GM19395 (cell line): ENCODE results near the gene ASTN2.
"Not testable (repeated sequence)": the region's sequence is repeated elsewhere in the genome, so short reads cannot be mapped to it uniquely, and the experiment has no call there.

ENCODE experiments used
- ATAC-seq: cut with Tn5 transposase; IDR thresholded peaks from one replicate; pipeline ENCODE4 v1.9.1; 2021; ENCODE audit warnings: mild to moderate bottlenecking, moderate library complexity; ENCODE audit not compliant: unreplicated experiment

ASTN2 gene

GRCh38 chr9:116939161-116939560 is 475.7 kb downstream of the ASTN2 start:
- ATAC-seq: no peak

DNA sequence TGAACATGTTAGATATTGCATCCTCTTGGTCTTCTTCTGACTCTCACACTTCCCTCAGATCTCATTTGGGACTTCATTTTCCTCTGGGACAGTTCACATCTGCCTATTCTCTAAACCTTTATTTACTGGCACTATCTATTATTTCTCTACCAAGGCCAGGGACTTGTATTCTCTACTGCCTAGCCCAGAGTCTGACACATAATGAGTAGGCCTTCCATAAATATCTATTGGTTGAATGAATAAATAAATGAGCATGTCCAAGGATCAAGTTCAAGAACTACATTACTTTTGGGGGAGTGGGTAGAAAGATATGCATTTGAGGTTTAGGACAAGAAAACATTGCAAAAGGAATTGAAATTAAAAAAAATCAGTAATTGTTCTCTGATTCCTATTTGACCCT is 477.5 kb downstream of the ASTN2 start:
- ATAC-seq: no peak

DNA sequence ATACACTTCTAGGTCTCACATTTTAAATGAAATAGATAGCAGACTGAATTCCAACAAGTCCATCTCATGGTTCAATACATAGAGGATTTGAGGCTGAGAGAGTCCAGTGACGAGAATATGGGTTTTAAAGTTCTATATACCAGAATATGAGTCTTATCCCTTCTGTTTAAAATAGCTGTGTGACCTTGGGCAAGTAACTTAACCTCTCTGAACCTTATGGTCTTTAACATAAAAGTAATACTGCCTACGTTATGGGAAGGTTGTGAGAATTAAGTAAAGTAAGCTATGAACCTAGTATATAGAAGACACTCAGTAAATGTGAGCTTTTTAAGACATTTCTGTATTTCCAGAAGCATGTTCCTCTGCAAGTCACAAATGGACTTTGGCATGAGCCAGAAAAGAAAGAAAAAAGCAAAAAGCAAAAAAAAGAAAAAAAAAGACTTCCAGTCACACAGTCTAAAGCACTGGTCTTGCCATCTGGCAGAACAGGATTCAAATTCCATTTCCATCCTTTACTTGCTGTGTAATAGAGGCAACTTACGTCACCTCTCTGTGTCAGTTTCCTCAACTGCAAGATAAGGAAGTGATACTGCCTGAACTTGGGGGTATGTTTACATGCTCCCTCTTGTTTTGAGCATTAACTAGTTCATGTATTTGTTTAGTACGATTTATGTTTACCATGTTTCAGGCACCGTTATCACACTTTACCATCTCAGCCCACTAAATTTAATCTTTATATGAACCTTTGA is 479.5 kb downstream of the ASTN2 start:
- no peak for ATAC-seq

DNA sequence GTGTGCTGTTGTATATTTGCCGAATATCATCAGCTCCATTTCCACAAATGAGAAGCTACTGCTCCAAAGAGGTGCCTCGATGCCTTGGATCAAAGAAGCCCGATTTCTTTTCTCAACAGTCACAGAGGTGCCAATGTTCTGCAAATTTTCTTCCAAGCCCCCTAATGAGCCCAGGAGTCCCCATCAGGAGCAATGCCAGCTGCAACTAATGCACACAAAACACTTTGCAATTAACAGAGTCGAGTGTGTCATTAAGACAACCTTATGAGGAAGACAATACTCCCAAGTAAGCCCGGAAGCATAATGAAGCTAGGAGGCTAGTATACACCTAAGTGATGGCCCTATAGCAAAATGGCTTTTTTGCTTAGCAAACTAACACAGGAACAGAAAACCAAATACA is 480.7 kb downstream of the ASTN2 start:
- no peak for ATAC-seq

DNA sequence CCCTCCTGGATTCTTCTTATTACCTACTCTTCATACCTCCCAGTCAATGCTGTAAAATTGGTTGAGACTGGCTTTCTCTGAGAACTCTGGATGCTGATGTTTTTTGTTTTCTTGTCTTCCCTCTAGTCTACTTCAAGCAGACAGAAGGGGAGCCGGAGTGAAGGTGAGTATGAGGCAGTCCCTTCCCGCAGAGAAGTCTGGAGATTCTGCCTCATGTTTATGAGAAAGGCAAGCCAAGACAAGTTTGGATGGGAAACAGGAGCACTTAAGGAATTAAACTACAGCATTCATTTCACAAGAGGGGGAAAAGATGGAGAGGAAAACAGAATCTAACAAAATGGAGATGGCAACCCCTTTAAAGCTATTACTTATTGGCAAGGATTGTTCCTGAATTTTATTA is 481.6 kb downstream of the ASTN2 start:
- no peak for ATAC-seq

GRCh38 chr9:116929621-116930020 is 485.2 kb downstream of the ASTN2 start:
- ATAC-seq: no peak

DNA sequence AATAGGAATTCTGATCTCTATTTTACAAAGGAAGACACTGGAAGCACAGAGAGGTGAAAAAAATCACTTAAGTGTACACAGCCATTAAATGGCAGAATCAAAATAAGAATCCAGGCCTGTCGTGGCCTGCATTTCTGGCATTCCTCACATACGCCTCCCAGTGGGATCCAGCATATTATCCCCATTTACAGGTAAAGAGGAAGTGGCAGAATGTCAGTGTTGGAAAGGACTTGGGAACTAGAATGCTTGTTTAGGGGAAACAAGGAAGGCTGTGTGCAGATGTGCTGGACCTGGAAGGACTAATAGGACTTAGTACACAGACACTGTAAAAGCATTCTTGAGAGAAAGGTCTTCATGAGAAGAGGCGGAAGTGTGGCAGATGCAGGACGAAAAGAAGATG is 486.0 kb downstream of the ASTN2 start:
- no peak for ATAC-seq

- ATAC-seq: no peak
Observed at GRCh38 chr9:116928289-116928688, 486.6 kb downstream of the ASTN2 start.

GRCh38 chr9:116927726-116928125 is 487.1 kb downstream of the ASTN2 start:
- ATAC-seq: no peak

DNA sequence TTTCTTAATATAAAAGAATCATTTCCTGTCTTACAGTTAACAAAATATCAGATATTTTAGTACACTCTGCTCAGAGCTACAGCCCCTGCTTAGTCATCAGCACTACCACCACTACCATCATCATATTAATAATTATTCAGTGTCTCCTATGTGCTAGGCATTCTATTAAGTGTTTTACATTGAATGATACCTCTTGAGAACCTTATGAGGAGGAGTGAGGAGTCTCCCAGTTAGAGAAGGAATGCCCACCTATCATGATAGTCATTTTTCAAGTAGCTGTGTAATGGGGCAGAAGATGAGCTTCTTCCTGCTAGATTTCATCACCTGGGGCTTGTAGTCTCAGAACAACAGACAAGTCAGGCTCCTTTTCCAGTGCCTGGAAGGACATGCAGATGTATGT is 489.7 kb downstream of the ASTN2 start:
- ATAC-seq: no peak

DNA sequence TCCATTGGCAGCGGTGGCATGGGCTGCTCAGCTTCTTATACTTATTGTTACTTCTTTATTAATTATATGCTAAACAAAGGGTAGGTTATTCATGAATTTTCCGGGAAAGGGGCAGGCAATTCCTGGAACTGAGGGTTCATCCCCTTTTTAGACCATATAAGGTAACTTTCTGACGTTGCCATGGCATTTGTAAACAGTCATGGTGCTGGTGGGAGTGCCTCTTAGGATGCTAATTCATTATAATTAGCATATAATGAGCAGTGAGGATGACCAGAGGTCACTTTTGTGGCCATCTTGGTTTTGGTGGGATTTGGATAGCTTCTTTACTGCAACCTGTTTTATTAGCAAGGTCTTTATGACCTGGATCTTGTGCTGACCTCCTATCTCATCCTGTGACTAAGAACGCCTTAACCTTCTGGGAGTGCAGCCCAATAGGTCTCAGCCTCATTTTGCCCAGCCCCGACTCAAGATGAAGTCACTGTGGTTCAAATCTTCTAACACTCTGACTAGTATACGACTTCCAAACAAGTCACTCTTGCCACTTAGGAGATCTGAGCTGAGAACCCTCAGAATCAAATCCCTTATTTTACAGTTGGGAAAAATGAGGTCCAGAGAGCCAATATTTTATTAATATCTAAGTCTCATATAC is 490.3 kb downstream of the ASTN2 start:
- no peak for ATAC-seq

DNA sequence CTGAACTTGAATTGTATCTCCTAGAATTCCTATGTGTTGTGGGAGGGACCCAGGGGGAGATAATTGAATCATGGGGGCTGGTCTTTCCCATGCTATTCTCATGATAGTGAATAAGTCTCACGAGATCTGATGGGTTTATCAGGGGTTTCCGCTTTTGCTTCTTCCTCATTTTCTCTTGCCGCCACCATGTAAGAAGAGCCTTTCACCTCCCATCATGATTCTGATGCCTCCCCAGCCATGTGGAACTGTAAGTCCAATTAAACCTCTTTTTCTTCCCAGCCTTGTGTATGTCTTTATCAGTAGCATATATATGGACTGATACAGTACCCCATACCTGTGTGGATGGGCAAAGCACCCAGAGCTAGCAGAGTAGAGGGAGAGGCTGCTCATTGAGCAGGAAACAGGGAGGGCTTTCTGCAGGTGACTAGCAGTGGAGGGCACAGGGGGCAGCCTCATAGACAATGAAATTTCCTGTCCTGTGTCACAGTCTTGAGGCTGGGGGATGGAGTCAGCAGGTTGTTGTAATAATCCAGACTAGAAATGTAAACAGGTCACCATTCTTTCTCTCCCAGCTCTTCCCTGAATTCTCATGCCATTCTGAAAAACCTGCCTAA is 496.9 kb downstream of the ASTN2 start:
- not testable (repeated sequence) for ATAC-seq

- ATAC-seq: no peak
Observed at GRCh38 chr9:116913536-116913935, 501.3 kb downstream of the ASTN2 start.

DNA sequence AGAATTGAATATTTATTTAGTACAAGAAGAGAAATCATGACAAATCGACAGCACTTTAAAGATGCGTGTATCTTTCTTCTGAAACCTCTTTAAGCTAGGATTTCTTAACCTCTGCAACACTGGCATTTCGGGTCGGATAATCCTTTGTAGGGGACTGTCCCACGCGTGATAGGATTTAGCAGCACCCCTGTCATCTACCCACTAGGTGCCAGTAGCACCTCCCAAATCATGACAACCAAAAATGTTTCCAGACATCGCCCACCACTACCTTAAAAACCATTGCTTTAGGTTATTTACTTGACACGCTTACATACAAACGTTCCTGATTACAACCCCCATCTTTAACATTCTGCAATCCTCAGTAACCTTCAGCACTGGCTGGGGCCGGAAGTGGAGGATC is 504.7 kb downstream of the ASTN2 start:
- no peak for ATAC-seq

DNA sequence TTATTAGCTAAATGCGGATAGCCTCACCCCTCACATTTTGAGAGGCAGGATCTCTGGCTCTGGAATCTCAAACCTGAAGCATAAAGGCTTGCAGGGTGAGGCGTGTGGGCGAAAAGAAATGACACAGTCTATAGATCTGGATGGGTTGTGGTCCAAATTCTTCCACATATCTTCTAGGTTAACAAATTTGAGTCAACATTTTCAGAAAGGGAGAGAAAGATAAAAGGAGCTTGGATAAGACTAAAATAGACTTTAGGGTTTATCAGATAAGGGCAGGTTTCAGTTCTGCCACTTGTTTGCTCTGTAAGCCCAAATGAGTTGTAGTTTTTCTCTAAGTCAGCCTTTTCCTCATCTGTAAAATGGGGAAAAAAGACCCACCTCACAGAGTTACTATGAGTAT is 506.9 kb downstream of the ASTN2 start:
- ATAC-seq: no peak

GRCh38 chr9:116905171-116905588 is 509.7 kb downstream of the ASTN2 start:
- ATAC-seq: no peak

GRCh38 chr9:116904165-116904564 is 510.7 kb downstream of the ASTN2 start:
- no peak for ATAC-seq

DNA sequence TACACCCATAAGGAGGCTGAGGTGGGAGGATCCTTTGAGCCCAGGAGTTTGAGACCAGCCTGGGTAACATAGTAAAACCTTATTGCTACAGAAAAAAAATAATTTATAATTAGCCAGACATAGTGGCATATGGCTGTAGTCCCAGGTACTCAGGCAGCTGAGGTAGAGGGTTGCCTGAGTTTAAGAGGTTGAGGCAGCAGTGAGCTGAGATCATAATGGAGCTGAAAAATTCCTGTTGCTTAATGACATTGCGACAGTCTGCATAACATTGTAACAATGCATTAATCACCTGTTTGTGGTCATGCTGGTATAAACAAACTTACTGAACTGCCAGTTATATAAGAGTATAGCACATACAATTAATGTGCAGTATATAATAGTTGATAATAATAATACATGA is 513.6 kb downstream of the ASTN2 start:
- ATAC-seq: no peak

- ATAC-seq: no peak
Observed at GRCh38 chr9:116900543-116900942, 514.3 kb downstream of the ASTN2 start.

GRCh38 chr9:116900007-116900367 is 514.9 kb downstream of the ASTN2 start:
- no peak for ATAC-seq

DNA sequence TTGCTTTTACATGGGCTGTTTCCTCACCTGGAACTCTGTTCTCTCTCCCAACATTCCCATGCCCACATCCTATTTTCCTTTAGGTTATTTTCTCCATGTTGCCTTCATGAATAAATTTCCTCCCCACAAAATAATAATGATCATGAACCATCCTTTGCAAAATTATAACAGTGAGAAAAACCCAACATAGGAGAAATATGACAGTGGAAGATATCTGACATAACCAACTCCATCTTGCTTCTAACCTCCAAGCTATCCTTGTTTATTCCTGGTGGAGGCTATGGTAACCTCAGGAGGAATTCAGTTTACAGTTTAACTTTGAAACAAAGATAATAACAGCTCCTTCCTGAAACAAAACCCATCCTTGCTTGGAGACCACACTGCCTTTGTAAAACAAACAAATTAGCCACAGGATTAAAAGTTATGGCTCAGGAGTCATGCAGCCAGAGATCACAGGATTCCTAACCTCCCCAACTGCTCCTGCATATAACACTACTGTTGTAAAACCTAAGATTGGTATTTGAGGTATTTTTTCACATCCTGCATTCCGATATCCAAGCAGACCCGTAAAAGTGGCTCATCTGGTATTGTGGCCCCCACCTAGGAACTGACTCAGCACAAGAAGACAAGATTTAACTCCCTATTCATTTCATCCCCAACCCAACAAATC is 515.4 kb downstream of the ASTN2 start:
- ATAC-seq: no peak

- not testable (repeated sequence) for ATAC-seq
Observed at GRCh38 chr9:116898131-116898530, 516.7 kb downstream of the ASTN2 start.
